Stimulated activated CD8-positive, alpha-beta memory T cell treated with anti-CD3 and anti-CD28 coated beads, Interleukin-12 subunit alpha, Interleukin-12 subunit beta, amount 100 ng/mL, for 4 hours (primary cell): ENCODE measurements around the gene PATZ1.
"Not testable (repeated sequence)": the region's sequence is repeated elsewhere in the genome, so short reads cannot be mapped to it uniquely, and the experiment has no call there.

ENCODE experiments used
- DNase-seq: peaks from one replicate; pipeline ENCODE4 v3.0.0-alpha.2; 2020; ENCODE audit warnings: low read depth

The PATZ1 gene

GRCh38 chr22:31346255-31346732 lies at the start of gene PATZ1:
TSS of gene PATZ1 (minus strand) at chr22:31346346. CDS start at chr22:31345602, 744 bp downstream.
- no peak for DNase-seq

- DNase-seq = no peak
Measured at GRCh38 chr22:31394326-31394725, 48.2 kb upstream of the PATZ1 start.

GRCh38 chr22:31393893-31394292 lies 47.7 kb upstream of the PATZ1 start:
- DNase-seq = no peak

GRCh38 chr22:31378651-31379050 lies 32.5 kb upstream of the PATZ1 start:
- not testable (repeated sequence) for DNase-seq

GRCh38 chr22:31378123-31378522 lies 32.0 kb upstream of the PATZ1 start:
- DNase-seq = no peak

GRCh38 chr22:31377612-31378011 lies 31.5 kb upstream of the PATZ1 start:
- DNase-seq = no peak

- no peak for DNase-seq
Measured at GRCh38 chr22:31367426-31367825, 21.3 kb upstream of the PATZ1 start.

GRCh38 chr22:31363885-31364465 lies 17.8 kb upstream of the PATZ1 start:
- DNase-seq = no peak

GRCh38 chr22:31361743-31362142 lies 15.6 kb upstream of the PATZ1 start:
- no peak for DNase-seq

- DNase-seq = no peak
Measured at GRCh38 chr22:31360029-31360428, 13.9 kb upstream of the PATZ1 start.

- no peak for DNase-seq
Measured at GRCh38 chr22:31354515-31354914, 8.4 kb upstream of the PATZ1 start.

- DNase-seq = no peak
Measured at GRCh38 chr22:31350410-31350863, 4.3 kb upstream of the PATZ1 start.

- DNase-seq = no peak
Measured at GRCh38 chr22:31349960-31350359, 3.8 kb upstream of the PATZ1 start.

GRCh38 chr22:31348766-31349165 lies 2.6 kb upstream of the PATZ1 start:
- DNase-seq = no peak

GRCh38 chr22:31348009-31348337 lies 1.8 kb upstream of the PATZ1 start:
- not testable (repeated sequence) for DNase-seq

- DNase-seq = peak; percentile 24
Measured at GRCh38 chr22:31347251-31348008, 1.3 kb upstream of the PATZ1 start.

- peak; percentile 16 for DNase-seq
Measured at GRCh38 chr22:31346733-31347250, 646 bp upstream of the PATZ1 start.

- DNase-seq = peak; percentile 83
Measured at GRCh38 chr22:31345331-31346254, 553 bp downstream of the PATZ1 start.

- peak; percentile 7 for DNase-seq
Measured at GRCh38 chr22:31344578-31345330, 1.4 kb downstream of the PATZ1 start.

- peak; percentile 8 for DNase-seq
Measured at GRCh38 chr22:31344256-31344577, 1.9 kb downstream of the PATZ1 start.
